Embryonic facial prominence (tissue), 1 donor: ENCODE data around the gene JAZF1.
A peak's percentile ranks its signal among the peaks of the same experiment; 100 is the strongest.
"Not testable (repeated sequence)": the region's sequence is repeated elsewhere in the genome, so short reads cannot be mapped to it uniquely, and the experiment has no call there.

Source experiments
- DNase-seq: peaks from one replicate; pipeline ENCODE4 v3.0.0-alpha.2; 2016; ENCODE audit errors: extremely low spot score

Gene JAZF1

GRCh38 chr7:28042721-28043120, 137.9 kb downstream of the JAZF1 start:
- no peak for DNase-seq

- no peak for DNase-seq
Observed at GRCh38 chr7:28041508-28042314, 138.9 kb downstream of the JAZF1 start.

GRCh38 chr7:28038175-28038797, 142.3 kb downstream of the JAZF1 start:
- DNase-seq, result no peak

GRCh38 chr7:28037220-28038010, 143.2 kb downstream of the JAZF1 start:
- no peak for DNase-seq

- DNase-seq, result no peak
Observed at GRCh38 chr7:28036696-28037095, 143.9 kb downstream of the JAZF1 start.

- no peak for DNase-seq
Observed at GRCh38 chr7:28033386-28033785, 147.2 kb downstream of the JAZF1 start.

- DNase-seq, result no peak
Observed at GRCh38 chr7:28032738-28033380, 147.7 kb downstream of the JAZF1 start.

- no peak for DNase-seq
Observed at GRCh38 chr7:28029051-28029450, 151.5 kb downstream of the JAZF1 start.

- DNase-seq, result no peak
Observed at GRCh38 chr7:28028471-28028870, 152.1 kb downstream of the JAZF1 start.

GRCh38 chr7:28026237-28026636, 154.4 kb downstream of the JAZF1 start:
- DNase-seq, result no peak

- no peak for DNase-seq
Observed at GRCh38 chr7:28024786-28025334, 155.7 kb downstream of the JAZF1 start.

GRCh38 chr7:28020302-28020940, 160.2 kb downstream of the JAZF1 start:
- peak; percentile 75 for DNase-seq

GRCh38 chr7:28018856-28019465, 161.6 kb downstream of the JAZF1 start:
- DNase-seq, result no peak

- no peak for DNase-seq
Observed at GRCh38 chr7:28018446-28018845, 162.1 kb downstream of the JAZF1 start.

GRCh38 chr7:28018020-28018419, 162.6 kb downstream of the JAZF1 start:
- DNase-seq, result no peak

GRCh38 chr7:28017372-28017771, 163.2 kb downstream of the JAZF1 start:
- no peak for DNase-seq

GRCh38 chr7:28016297-28016696, 164.3 kb downstream of the JAZF1 start:
- no peak for DNase-seq

- DNase-seq, result no peak
Observed at GRCh38 chr7:28015169-28015568, 165.4 kb downstream of the JAZF1 start.

GRCh38 chr7:28014340-28014739, 166.3 kb downstream of the JAZF1 start:
- not testable (repeated sequence) for DNase-seq

GRCh38 chr7:28013441-28013840, 167.2 kb downstream of the JAZF1 start:
- no peak for DNase-seq

GRCh38 chr7:28013019-28013418, 167.6 kb downstream of the JAZF1 start:
- no peak for DNase-seq
